Fibroblast of skin of scalp (primary cell): ENCODE data around the gene FBXL7. TPM values are rescaled to one million over a fixed set of nuclear protein-coding genes. Genes with fewer than 3 reads are reported as not detected.

Experiments
- DNase-seq: peaks from one replicate; pipeline ENCODE4 v3.0.0-alpha.2; 2013
- polyA plus RNA-seq, 2 experiments: library from polyadenylated mRNA; unstranded; fragments of 120-200 nt; gene quantifications; one replicate each; pipeline ENCODE4 v1.2.1, GENCODE V29; 2013; ENCODE audit not compliant: insufficient read length in 2 of 2

FBXL7 gene
- polyA plus RNA-seq (2013, experiment 1 of 2; ENCODE audit: insufficient read length) = 34.9 TPM
- polyA plus RNA-seq (2013, experiment 2 of 2; ENCODE audit: insufficient read length) = 37.1 TPM

DNA sequence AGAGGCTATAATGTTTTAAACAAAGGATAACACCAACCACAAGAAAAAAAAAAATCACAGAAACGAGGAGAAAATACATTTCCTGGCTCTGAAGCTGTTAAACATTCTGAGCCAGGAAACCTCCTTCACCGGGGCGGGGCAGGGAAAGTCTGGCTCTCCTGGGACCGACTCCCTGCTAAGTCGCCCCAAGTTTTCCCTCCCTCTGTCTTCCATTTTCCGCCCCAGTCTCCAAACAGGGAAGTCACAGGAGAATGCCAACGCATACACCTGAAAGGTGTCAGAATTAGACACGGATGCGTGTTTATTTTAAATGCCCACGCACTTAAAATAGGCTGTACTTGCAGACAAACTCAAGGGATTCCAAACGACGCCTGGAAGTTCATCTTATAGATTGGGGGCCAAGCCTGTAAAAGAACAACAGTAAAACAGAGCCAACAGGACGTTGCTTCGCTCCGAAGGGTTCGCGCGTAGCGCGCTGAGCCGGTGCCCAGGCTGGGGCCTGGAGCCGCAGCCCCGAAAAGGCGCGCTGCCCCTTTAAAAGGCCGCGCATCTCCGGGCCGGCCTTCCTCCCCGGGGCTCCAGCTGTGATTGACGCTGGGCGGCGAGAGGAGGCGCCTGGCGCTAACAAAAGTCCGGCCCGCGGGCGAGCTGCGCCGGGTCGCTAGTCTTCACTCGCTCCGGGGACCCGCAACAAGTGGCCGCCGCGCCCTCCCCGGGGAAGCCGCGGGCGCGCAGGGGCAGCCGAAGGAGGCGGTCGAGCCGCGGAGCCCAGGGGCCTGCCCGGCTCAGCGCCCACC lies at the start of gene FBXL7:
Gene FBXL7, plus strand, starts transcription at position 653 of the 797 bp plus-strand sequence.
- DNase-seq = peak; percentile 87

DNA sequence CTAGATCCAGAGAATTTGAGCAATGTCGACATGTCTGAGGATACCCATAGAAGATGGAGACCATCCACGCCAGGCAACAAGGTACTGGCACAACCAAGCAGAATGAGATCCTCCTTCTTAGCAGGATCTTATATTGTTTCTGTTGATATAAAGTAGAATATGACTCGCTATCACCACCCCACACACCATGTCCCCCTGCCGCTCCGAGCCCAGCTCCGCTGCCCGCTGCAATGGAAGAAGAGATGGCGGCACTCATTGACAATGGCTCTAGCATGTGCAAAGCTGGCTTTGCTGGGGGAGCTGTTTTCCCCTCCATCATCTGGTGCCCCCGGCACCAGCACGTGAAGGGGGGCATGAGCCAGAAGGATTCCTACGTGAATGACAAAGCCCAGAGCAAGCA lies 49.5 kb upstream of the FBXL7 start:
- DNase-seq = no peak

DNA sequence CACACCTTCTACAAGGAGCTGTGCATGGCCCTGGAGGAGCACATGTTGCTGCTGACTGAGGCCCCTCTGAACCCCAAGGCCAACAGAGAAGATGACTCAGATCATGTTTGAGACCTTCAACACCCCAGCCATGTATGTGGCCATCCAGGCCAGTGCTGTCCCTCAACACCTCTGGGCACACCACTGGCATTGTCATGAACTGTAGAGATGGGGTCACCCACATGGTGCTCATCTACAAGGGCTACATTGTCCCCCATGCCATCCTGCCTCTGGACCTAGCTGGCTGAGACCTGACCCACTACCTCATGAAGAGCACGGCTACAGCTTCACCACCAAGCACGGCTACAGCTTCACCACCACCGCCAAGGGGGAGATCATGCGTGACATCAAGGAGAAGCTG lies 49.0 kb upstream of the FBXL7 start:
- DNase-seq = no peak

DNA sequence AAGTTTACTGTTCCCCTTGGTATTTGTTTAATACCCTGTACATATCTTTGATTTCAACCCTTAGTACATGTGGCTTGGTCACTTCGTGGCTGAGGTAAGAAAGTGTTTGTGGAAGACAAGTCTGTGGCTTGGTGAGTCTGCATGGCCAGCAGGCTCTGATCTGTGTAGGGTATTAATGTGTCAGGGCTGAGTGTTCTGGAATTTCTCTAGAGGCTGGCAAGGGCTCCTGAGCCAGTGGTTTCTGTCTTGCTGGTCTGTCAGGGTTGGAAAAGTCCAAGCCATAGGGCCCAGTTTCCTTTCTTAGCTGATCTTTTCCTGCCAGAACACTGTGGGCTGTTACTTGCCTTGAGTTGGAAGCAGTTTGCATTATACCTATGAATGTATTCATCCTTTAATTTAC lies 48.0 kb upstream of the FBXL7 start:
- DNase-seq = peak; percentile 48

DNA sequence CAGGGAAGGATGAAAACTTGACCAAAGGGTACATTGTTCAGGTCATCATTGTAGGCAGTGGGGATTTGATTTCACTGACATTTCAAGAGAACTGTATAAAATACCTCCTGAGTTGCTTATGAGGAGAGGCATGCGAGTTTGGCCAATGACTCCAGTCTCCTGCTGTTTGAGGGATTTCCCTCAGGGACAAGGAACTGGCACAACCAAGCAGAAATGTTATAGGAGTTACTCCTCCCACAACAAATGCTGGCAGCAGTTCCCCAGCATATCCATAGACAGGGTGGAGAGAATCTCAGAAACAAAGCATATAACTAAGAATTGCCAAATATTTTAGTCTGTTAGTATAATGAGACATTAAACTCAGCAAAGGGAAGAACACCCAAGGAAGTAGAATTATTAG lies 47.2 kb upstream of the FBXL7 start:
- peak; percentile 94 for DNase-seq

DNA sequence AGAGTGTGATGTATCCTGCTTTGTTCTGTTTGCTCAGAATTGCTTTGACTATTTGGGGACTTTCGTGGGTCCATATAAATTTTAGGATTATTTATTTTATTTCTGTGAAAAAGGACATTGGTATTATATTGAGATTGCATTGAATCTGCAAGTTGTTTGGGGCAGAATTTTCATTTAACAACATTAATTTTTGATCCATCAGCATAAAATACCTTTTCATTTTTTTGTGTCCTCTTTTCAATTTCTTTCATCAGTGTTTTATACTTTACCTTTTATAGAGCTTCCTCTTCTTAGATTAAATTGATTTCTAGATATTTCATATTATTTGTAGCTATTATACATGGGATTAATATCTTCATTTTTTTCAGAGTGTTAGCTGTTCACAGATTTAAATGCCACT lies 40.8 kb upstream of the FBXL7 start:
- DNase-seq = no peak

DNA sequence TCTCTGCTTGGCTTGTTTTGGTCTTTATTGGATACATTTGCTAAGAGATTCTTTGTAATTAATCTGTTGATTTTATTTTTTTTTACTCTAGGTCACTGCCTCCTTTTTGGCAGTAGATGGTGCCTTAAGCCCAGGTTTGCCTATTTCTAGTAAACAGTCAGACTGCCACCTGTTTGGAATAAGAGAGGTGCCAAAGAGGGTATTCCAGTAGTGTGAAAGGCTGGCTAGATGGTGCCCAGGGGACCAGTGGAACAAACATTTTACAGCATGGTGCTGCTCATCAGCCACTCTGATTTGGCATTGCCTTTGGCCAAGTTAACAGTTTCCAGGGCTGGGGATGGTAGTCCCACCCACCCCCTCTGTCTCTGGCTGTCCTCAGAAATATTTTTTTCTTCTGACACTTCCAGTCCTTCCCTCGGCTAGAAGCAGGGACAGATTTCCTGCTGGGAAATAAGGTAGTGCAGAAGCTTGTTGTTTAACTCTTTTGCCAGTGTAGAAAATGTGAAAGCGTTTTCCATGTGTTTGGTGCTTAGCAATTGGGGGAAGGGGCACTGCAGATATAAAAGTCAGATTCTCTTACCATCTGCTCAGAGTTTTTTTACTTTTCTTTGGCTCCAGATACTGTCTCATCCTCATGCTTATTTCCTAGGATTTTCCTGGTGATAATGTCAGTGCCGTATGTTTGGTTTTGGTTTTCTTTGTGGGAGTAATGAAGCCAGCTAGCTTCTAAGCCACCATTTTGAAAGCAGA lies 36.6 kb upstream of the FBXL7 start:
- peak; percentile 25 for DNase-seq

DNA sequence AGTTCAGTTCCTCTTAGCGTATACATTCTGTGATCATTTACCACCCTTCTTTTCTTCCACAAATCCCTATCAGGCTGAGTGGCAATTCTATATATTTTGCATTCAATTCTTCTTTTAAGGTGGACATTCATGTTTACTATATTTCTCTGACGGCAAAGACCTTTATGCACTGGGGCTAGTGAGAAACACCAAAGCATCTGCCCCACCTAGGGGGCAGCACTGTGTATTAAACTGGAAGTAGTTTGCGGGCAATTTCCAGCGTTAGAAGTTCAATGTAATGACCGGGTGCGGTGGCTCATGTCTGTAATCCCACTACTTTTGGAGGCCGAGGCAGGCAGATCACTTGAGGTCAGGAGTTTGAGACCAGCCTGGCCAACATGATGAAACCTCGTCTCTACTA lies 27.9 kb upstream of the FBXL7 start:
- no peak for DNase-seq

DNA sequence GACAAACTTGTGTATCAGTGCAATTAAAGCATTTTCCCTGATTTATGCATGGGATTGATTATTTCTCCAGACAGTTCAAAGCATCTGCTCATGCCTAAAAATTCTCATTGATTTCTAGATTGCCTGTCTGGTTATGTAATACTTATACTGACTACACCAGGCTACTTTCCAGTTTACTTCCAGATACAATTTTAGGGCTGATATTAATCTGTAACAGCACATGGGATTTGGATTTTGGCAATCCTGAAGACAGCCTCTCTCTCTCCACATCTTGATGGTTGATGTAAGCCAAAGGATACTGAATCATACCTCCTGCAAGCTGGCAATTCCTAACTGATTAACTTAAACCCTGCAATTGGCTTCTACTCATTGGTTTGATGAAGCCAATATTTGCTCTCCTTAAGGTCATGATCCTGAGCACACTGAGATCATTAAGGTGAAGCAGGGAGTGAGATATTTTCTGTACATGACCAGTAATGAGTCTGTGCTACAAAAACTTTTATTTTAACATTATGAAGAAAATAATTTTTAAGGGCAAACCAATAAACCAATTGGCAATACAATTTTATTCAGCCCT lies 25.7 kb upstream of the FBXL7 start:
- no peak for DNase-seq

DNA sequence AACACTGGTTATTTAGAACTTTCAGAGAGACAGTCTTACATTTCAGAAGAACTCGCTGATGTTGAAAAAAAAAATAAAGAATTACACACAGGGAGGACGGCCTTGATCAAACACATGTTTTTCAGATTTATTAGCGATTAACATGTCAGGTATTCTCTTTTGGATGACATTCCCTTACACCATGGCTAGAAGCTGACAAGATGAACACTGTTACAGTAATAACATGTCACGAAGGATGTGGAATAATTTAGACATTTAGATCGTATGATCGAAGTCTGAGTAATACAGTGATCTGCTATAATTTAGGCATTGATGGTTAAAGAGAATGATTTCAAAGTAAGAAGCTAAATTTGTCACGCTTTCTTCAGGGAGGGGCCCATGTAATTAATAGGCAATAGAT lies 24.6 kb upstream of the FBXL7 start:
- DNase-seq = no peak

DNA sequence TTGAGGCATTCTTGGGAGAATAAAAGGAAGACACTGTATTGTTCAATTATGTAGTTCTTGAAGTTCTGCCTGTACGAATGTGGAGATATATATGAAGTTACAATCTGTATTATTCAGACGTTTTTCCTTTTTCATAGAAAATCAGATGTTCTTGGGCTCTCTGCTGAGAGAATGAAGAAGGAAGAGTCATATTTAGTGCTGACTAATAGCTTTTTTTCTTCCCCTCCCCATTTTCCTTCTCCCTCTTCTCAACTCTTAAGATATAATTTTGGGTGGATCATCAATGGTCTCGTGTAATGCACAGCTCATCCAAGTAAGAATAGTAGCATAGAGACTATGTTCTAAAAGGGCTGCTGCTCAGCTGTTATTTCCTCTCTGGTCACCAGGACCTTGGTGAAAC lies 23.0 kb upstream of the FBXL7 start:
- no peak for DNase-seq

DNA sequence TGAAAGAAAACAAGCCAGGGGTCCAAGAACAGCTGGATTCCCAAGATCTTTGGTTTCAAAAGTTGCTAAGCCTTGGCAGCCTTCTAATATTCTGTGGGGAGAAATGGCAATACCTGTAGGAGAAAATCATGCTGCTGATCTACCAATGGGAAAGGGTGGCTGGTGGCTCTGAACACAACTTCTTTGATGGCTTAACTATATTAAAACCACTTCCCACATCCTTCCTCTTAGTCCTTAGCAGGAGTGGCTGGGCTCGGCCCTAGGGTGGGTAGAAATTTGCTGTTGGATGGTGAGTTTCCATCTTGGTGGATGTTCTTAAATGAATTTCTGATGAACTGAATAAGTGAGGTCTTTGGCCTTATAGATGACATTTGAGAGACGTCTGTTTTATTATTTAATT lies 19.5 kb upstream of the FBXL7 start:
- no peak for DNase-seq

DNA sequence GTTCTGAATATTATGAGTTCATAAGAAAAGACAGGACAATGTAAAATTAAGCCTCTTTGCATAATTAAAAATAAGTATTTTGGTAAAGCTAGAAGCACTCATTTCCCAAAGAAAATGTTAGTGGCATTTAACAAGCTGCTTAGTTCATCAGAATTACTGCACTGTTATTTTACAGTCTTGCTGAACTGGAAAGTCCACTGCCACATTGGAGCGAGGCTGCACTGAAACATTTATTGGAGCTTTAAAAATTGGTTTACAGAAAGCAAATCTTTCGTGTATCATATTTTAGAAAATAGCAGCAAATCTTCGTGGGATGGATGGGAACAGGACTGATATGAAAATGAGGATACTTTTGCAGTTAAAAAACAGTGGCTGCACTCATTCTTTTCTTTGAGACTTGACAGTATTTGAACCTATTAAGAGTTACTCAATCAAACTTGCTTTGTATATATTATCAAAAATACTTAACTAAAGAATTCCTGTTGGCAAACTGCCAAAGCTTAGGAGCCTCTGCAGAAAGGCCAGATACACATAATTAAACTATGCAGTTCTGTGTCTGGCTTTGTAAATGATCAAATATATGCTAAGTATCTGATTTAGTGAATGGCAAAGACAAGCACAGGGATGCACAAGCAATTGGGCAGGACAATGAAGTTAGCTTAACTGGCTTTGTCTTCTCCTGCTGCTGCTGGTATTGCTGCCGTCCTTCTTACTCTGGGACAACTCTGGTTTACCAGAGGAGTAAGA lies 16.5 kb upstream of the FBXL7 start:
- DNase-seq = peak; percentile 12

DNA sequence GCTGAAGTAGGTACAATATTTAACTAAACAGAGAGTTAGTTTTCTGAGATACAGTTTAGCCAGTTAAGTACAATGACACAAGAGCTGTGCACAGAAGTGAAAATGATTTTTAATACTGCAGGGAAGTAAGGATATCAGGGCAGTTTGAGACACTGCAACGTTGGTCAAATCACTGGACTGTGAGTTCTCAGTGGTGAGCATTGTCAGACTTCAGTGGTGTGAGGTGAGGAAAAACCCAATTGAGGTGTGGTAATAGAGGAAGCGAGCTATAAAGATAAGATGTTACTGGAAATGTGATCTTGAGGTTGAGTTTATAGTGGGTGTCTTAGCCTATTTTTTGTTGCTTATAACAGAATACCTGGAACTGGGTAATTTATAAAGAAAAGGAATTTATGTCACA lies 12.8 kb upstream of the FBXL7 start:
- DNase-seq = no peak

DNA sequence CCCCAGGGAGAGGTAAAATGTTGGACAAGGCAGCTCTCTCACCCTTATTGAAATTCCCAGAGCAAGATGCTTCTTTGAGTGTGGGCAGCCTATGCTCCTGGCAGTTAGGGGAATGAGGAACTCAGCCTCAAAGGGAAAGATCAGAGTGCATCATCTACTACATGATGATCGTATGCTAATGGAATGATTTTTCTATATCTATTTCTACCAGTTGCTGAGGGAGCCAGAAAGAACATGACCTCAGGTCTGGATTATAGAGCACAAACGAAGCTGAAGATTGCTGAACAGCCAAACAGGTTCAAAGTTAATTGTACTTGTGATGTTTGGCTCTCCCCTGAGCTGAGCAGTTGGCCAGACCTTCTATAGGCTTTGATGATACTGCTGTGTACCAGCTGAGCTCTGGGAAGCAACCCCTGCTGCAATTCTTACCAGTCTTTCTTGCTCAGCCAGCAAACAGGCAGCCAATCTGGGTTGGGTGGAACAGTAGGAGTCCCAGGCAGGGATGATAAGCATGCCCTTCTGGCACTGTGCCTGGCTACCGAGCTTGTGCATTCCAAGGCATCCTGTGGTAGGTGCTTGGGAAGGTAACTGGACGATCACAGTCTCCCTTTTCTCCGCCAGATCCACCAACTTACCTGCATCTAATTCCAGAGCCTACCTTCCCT lies 10.3 kb upstream of the FBXL7 start:
- peak; percentile 8 for DNase-seq

DNA sequence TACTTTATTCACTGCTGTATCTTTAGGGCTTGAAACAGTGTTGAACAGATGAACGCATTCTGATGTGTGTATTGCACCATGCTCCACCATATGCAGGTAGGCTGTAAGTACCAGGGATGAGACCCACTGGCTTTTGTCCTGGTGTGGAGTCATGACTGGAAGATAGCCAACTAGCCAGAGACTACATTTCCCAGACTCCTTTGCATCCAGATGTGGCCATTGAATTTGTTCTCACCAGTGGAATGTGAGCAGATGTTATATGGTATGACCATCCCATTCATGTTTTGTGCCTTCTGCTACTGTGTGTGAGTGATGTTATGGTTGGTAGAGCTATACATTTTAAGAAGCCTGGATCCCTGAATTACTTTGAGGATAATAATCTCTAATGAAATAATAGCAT lies 7.4 kb upstream of the FBXL7 start:
- peak; percentile 4 for DNase-seq

DNA sequence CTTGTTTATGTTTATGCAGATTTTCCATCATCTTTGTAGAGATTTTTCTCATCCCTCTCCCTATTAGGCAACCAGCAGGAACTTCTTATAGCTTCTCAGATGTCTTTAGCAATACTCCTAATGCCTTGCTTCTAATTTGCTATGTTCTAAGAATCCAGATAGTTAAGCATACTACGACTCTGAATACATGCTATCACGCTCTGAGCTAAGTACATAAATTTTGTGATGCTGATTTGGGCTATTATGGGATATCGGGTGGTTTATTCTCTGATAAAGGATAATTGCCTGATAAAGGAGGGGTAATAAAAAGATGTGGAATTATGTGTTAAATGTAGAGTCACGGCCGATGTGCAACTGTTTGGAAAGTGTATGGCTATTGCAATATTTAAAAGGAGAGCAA lies 6.5 kb upstream of the FBXL7 start:
- no peak for DNase-seq

DNA sequence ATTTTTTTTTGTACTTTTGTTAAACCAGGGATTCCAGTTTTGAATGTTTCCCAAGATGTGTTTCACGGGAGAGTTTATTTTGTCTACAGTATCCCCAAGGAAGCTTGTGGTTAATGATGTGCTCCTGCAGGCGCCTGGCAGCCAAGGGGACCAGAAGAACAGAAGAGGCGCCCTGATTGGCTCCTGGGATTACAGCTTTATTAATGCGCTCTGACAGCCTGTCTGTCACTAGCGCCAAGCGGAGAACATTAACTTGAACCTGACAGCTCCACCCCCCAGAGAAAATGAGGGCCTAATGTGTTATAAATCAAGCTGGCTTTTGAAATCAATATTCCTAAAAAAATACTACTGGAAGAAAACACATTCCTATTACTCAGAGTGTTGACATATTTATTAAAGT lies 5.0 kb upstream of the FBXL7 start:
- peak; percentile 66 for DNase-seq

DNA sequence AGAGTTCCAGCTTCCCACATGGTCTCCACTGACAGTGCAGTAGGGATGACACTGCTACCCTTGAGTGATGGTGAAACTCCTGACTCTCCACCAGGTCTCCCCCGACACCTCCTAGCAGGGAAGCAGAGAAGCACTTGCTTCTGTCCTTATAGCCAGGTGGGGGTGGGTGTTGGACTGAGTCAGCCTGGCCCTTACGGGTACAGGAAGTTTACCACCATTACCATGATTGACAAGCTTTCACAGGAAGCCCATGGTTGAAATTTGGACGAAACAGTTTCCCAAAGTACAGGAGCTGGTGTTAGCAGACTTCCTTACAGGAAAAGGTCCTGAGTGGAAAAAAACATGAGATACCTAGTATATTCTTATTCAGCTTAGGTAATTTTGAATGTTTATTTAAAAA lies 3.1 kb upstream of the FBXL7 start:
- no peak for DNase-seq

DNA sequence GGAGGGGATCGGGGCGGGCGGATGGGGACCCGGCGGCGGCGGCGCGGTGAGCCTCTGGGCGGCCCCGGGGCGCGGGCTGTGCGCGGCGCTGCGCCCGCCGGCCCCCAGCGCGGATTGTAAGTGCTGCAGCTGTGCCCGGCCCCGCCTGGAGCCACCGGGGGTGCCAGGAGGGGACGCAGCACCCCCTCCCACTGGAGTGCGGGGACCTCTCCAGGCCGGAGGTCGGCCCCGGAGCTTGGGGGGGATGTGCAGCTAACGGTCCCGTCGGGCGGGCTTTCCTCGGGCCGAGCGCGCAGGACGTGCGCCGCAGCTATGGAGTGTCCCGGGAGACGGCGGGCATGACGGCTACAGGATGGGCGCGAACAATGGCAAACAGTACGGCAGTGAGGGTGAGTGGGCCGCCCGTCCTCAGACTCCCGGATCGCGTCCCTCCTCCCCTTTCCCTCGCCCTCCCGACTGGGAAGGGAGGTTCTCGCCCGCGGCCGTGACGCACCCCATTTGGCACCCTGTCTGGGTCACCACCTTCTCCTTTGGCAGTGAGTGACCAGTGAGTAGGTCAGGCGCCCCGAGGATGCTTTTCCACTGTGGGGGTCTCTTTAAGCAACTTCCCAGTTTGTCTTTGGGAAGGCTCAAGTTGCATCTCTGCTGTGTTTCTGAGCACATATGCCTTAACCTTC lies 483 bp downstream of the FBXL7 start:
- DNase-seq = peak; percentile 40

DNA sequence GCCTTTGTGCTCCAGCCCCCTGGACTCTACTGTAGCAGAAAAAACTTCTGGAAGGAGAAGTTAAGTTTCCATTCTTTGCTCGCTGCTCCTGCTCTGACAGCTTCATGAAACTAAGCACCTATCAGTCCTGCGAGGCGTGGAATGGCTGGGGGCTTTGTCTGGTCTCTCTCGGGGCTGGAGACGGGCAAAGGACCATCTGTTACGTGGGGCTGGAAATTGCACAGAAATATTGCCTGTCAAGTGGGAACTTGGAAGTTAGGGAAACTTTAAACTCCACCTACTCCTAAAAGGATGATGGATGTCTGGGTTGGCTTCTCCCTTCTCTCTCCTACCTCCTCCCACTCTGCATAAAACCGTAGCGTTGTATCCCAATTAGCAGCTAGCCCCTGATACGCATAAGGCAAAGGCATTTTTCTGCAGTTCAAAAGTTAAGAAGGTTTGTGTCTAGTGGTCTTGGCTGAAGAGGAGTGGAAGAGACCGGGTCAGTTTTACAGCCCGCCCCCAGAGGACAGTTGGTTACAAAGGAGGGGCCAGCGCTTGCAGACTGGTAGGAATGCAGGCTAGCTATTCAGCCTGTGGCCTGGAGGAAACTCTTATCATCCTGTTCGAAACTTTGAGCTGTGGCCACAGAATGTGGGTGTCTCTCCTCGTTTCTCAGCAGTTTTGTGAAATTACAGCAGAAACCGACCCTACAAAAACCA lies 1.3 kb downstream of the FBXL7 start:
- peak; percentile 83 for DNase-seq
